NB4 (cell line): ENCODE measurements around the gene GEMIN5.

ENCODE experiments used
- CTCF ChIP-seq: IDR thresholded peaks from one replicate; pipeline ENCODE4 v1.5.1; 2012; ENCODE audit warnings: low read depth, low read length
- MAX ChIP-seq: IDR thresholded peaks from 2 replicates; pipeline ENCODE4 v1.6.1; 2011; ENCODE audit warnings: low read depth, low read length
- MYC ChIP-seq: IDR thresholded peaks from 2 replicates; pipeline ENCODE4 v1.6.1; 2011; ENCODE audit warnings: low read depth, low read length
- POLR2A ChIP-seq: IDR thresholded peaks from 2 replicates; pipeline ENCODE4 v1.6.1; 2011; ENCODE audit warnings: mild to moderate bottlenecking; ENCODE audit not compliant: insufficient read length; ENCODE audit errors: extremely low read depth

- TF ChIP-seq POLR2A (peak; percentile 90), CTCF (no peak), MAX (peak; percentile 77), MYC (peak; percentile 56; the same call in 1 of the 2 replicates)
Observed at GRCh38 chr5:154940772-154941620, 3.0 kb upstream of the GEMIN5 start, which contains the start of gene MRPL22.
